HepG2 (cell line): Measurements from ENCODE around the gene ECSIT. TPM values are rescaled to one million over a fixed set of nuclear protein-coding genes. Genes with fewer than 3 reads are reported as not detected.
A peak's percentile ranks its signal among the peaks of the same experiment; 100 is the strongest.

Experiments used
- FIP1L1 ChIP-seq: fragments of 200-400 bp; formaldehyde crosslinking; IDR thresholded peaks from 2 replicates; pipeline ENCODE4 v1.6.1; 2018; ENCODE audit warnings: low read depth, mild to moderate bottlenecking, low read length, moderate library complexity, borderline replicate concordance; ENCODE audit not compliant: insufficient read depth
- GLMP ChIP-seq: sonication (generic); formaldehyde crosslinking; IDR thresholded peaks from 2 replicates; pipeline ENCODE4 v1.9.0; 2021; ENCODE audit warnings: missing genetic modification reagents, mild to moderate bottlenecking, borderline replicate concordance
- GRHL1 ChIP-seq: sonication (generic); formaldehyde crosslinking; conservative IDR thresholded peaks from 2 replicates; pipeline ENCODE4 v1.8.0; 2022; ENCODE audit warnings: missing genetic modification reagents
- HDAC2 ChIP-seq: sonication (generic); formaldehyde crosslinking; IDR thresholded peaks from 2 replicates; pipeline ENCODE4 v1.4.0; 2020; ENCODE audit warnings: missing genetic modification reagents
- KDM6A ChIP-seq: IDR thresholded peaks from 2 replicates; pipeline ENCODE4 v1.6.1; 2016; ENCODE audit warnings: low read depth
- KLF13 ChIP-seq: sonication (generic); formaldehyde crosslinking; IDR thresholded peaks from 2 replicates; pipeline ENCODE4 v1.4.0; 2020; ENCODE audit warnings: mild to moderate bottlenecking, missing genetic modification reagents
- STAG1 ChIP-seq: sonication (generic); formaldehyde crosslinking; IDR thresholded peaks from 2 replicates; pipeline ENCODE4 v1.4.0; 2020; ENCODE audit warnings: missing genetic modification reagents
- TAF1 ChIP-seq: sonication (generic); formaldehyde crosslinking; IDR thresholded peaks from 2 replicates; pipeline ENCODE4 v1.4.0; 2020; ENCODE audit warnings: missing genetic modification reagents
- YEATS2 ChIP-seq: sonication (generic); formaldehyde crosslinking; IDR thresholded peaks from 2 replicates; pipeline ENCODE4 v1.4.0; 2020; ENCODE audit warnings: missing genetic modification reagents, borderline replicate concordance
- ZBTB3 ChIP-seq: sonication (generic); formaldehyde crosslinking; IDR thresholded peaks from 2 replicates; pipeline ENCODE4 v1.4.0; 2020; ENCODE audit warnings: low read depth, mild to moderate bottlenecking, moderate library complexity, missing genetic modification reagents, borderline replicate concordance
- ZNF253 ChIP-seq: sonication (generic); formaldehyde crosslinking; IDR thresholded peaks from 2 replicates; pipeline ENCODE4 v1.8.0; 2022; ENCODE audit warnings: mild to moderate bottlenecking, missing genetic modification reagents, borderline replicate concordance
- ZNF263 ChIP-seq: sonication (generic); formaldehyde crosslinking; IDR thresholded peaks from 2 replicates; pipeline ENCODE4 v1.4.0; 2020; ENCODE audit warnings: missing genetic modification reagents
- ZNF326 ChIP-seq: sonication (generic); formaldehyde crosslinking; IDR thresholded peaks from 2 replicates; pipeline ENCODE4 v1.4.0; 2020; ENCODE audit warnings: missing genetic modification reagents, borderline replicate concordance
- ZNF329 ChIP-seq: sonication (generic); formaldehyde crosslinking; IDR thresholded peaks from 2 replicates; pipeline ENCODE4 v1.9.0; 2021; ENCODE audit warnings: low read depth, mild to moderate bottlenecking, missing genetic modification reagents
- ZNF547 ChIP-seq: sonication (generic); formaldehyde crosslinking; IDR thresholded peaks from 2 replicates; pipeline ENCODE4 v1.5.1; 2020; ENCODE audit warnings: mild to moderate bottlenecking, missing genetic modification reagents
- ZNF687 ChIP-seq: sonication (generic); formaldehyde crosslinking; IDR thresholded peaks from 2 replicates; pipeline ENCODE4 v1.5.1; 2020; ENCODE audit warnings: mild to moderate bottlenecking, missing genetic modification reagents, moderate library complexity
- ZNF724P ChIP-seq: sonication (generic); formaldehyde crosslinking; IDR thresholded peaks from 2 replicates; pipeline ENCODE4 v1.8.0; 2022; ENCODE audit warnings: missing genetic modification reagents, borderline replicate concordance
- ZNF761 ChIP-seq: sonication (generic); formaldehyde crosslinking; conservative IDR thresholded peaks from 2 replicates; pipeline ENCODE4 v1.4.0; 2020; ENCODE audit warnings: mild to moderate bottlenecking, missing genetic modification reagents
- ZSCAN20 ChIP-seq: sonication (generic); formaldehyde crosslinking; IDR thresholded peaks from 2 replicates; pipeline ENCODE4 v1.4.0; 2020; ENCODE audit warnings: missing genetic modification reagents, mild to moderate bottlenecking, borderline replicate concordance
- polyA plus RNA-seq, 8 experiments: library from polyadenylated mRNA; depleted of rRNA in 3 of 8; stranded (reverse) in 7 of 8; unstranded in 1 of 8; fragments of >200 nt; fragmentation: Illumina TruSeq in 4 of 8; extraction: Trizol in 4 of 8; gene quantifications; 2 replicates each; pipeline versions ENCODE4 v1.2.1 to v1.2.3, GENCODE V29; 2011 to 2016; ENCODE audit warnings: low read depth in 4 of 8, missing spikeins in 1 of 8, mixed read lengths in 1 of 8; ENCODE audit not compliant: insufficient read depth in 1 of 8
- total RNA-seq, 5 experiments: library from RNA; depleted of rRNA; stranded (reverse); fragments of >200 nt; fragmentation: Illumina TruSeq; extraction: Trizol; gene quantifications; 2 replicates each; pipeline ENCODE4 v1.2.3, GENCODE V29; 2016; ENCODE audit warnings: low read depth in 1 of 5
- TF ChIP-seq, protein P1 (sequence below): sonication (generic); formaldehyde crosslinking; IDR thresholded peaks from 2 replicates; pipeline ENCODE4 v1.4.0; 2020; ENCODE audit warnings: missing genetic modification reagents

ECSIT gene
- total and polyA plus RNA-seq, 2 of the 13 experiments (the other 11 are each of a cell fraction or from before 2014, with no cell fraction given), result 36.4 to 62.3 TPM

DNA sequence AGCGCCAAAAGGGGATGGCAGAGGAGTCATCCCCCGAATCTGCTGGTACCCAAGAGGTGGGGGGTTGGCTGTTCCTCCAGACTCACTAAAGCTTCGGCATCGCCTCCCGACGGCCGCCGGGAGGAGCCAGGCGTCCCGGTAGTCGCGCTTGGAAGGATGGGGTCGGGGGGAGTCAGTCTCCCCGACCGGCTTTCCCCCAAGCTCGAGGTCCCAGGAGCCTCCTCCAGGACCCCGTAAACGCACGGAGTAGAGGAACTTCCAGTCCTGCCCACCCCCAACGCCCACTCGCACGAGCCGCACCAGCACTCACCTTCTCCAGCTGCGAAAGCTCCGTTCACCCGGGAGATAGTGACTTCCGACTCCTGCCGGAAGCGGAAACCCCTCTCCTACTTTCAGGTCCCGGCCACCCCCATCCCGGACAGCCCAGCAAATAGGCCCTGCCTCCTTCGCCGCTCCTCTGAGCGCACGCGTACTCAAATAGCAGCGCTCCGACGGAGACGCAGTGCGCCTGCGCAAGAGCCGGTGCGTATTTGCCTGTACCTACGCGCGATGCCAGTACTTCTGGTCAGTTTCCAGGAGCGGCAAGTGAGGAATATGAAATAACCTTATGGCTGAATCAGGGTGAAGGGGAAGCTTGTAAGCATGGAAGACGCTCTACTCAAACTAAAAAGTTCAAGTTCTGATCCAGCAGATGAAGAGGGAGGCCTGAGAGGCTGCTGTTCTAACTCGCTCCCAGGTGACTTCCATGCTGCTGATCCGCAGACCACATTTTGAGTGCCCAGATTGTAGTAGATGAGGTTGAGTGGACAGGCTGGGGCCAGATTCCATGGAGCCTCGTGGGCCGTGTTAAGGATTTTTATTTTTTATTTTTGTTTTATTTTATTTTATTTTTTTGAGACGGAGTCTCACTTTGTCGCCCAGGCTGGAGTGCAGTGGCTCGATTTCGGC, 30.2 kb upstream of the ECSIT start, which contains the start of gene ELOF1 (continued):
- peak; percentile 84 for TF ChIP-seq ZNF687 (CRISPR knock-in tag)
- no peak for TF ChIP-seq GLMP (CRISPR knock-in tag)
- TF ChIP-seq GRHL1 (CRISPR knock-in tag), result no peak
- TF ChIP-seq, protein P1, sequence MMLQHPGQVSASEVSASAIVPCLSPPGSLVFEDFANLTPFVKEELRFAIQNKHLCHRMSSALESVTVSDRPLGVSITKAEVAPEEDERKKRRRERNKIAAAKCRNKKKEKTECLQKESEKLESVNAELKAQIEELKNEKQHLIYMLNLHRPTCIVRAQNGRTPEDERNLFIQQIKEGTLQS, result no peak
- no peak for TF ChIP-seq ZBTB3 (CRISPR knock-in tag)
- TF ChIP-seq HDAC2 (CRISPR knock-in tag), result 0 out of 2 replicates have a peak, but pooled peaks have one; percentile 46
- TF ChIP-seq STAG1 (CRISPR knock-in tag), result no peak
- TF ChIP-seq ZNF263 (CRISPR knock-in tag), result no peak
- no peak for TF ChIP-seq ZNF253 (CRISPR knock-in tag)
- TF ChIP-seq FIP1L1, result 0 out of 2 replicates have a peak, but pooled peaks have one; percentile 63
- no peak for TF ChIP-seq ZNF724P (CRISPR knock-in tag)
- peak; percentile 87; the same call in 1 of the 2 replicates for TF ChIP-seq YEATS2 (CRISPR knock-in tag)
- TF ChIP-seq ZNF761, result no peak
- peak; percentile 43; the same call in 1 of the 2 replicates for TF ChIP-seq ZNF547 (CRISPR knock-in tag)
- TF ChIP-seq TAF1, result peak; percentile 73
- no peak for TF ChIP-seq ZSCAN20
- no peak for TF ChIP-seq KLF13 (CRISPR knock-in tag)
- no peak for TF ChIP-seq KDM6A
- TF ChIP-seq ZNF329 (CRISPR knock-in tag), result no peak
- TF ChIP-seq ZNF326, result no peak
